H9 (cell line): ENCODE measurements around the gene FAM193B. TPM values are rescaled to one million over a fixed set of nuclear protein-coding genes. Genes with fewer than 3 reads are reported as not detected.

Experiments used
- DNase-seq: peaks from one replicate; pipeline ENCODE4 v3.0.0-alpha.2; 2017
- H2AFZ ChIP-seq: one replicate; pipeline ENCODE4 v1.6.1; 2013; ENCODE audit warnings: mild to moderate bottlenecking, low read length, control low read depth, moderate library complexity
- H2AK5ac ChIP-seq: 2 replicates; pipeline ENCODE4 v1.6.1; 2013; ENCODE audit warnings: low read length, control low read depth, mixed read lengths; ENCODE audit not compliant: insufficient read length
- H2BK120ac ChIP-seq: one replicate; pipeline ENCODE4 v1.6.1; 2013; ENCODE audit warnings: low read depth, mild to moderate bottlenecking, low read length, control low read depth, inconsistent platforms; ENCODE audit not compliant: poor library complexity, severe bottlenecking
- H2BK12ac ChIP-seq: 2 replicates; pipeline ENCODE4 v1.6.1; 2013; ENCODE audit warnings: low read length, control low read depth, mixed read lengths, low read depth; ENCODE audit not compliant: insufficient read length
- H2BK15ac ChIP-seq: 2 replicates; pipeline ENCODE4 v1.6.1; 2013; ENCODE audit warnings: low read depth, low read length, control low read depth
- H2BK20ac ChIP-seq: one replicate; pipeline ENCODE4 v1.6.1; 2013; ENCODE audit warnings: low read depth, mild to moderate bottlenecking, low read length, control low read depth, inconsistent platforms; ENCODE audit not compliant: poor library complexity, severe bottlenecking
- H2BK5ac ChIP-seq: 2 replicates; pipeline ENCODE4 v1.6.1; 2013; ENCODE audit warnings: low read length, control low read depth, mixed read lengths; ENCODE audit not compliant: insufficient read length
- H3K14ac ChIP-seq: 2 replicates; pipeline ENCODE4 v1.6.1; 2013; ENCODE audit warnings: low read length, control low read depth; ENCODE audit not compliant: insufficient read depth
- H3K18ac ChIP-seq: 2 replicates; pipeline ENCODE4 v1.6.1; 2013; ENCODE audit warnings: low read depth, mild to moderate bottlenecking, mixed read lengths, low read length, control low read depth; ENCODE audit not compliant: insufficient read length
- H3K23ac ChIP-seq: 2 replicates; pipeline ENCODE4 v1.6.1; 2013; ENCODE audit warnings: low read length, control low read depth, mixed read lengths, low read depth; ENCODE audit not compliant: insufficient read length
- H3K23me2 ChIP-seq: 2 replicates; pipeline ENCODE4 v1.6.1; 2013; ENCODE audit warnings: low read depth, mild to moderate bottlenecking, mixed read lengths, low read length, control low read depth; ENCODE audit not compliant: insufficient read length, poor library complexity, severe bottlenecking
- H3K27ac ChIP-seq: 2 replicates; pipeline ENCODE4 v1.5.1; 2013; ENCODE audit warnings: low read length, control low read depth, mixed read lengths, low read depth; ENCODE audit not compliant: insufficient read length
- H3K27me3 ChIP-seq: 2 replicates; pipeline ENCODE4 v1.6.1; 2013; ENCODE audit warnings: low read length, control low read depth, inconsistent platforms; ENCODE audit not compliant: insufficient read depth
- H3K4ac ChIP-seq: 2 replicates; pipeline ENCODE4 v1.6.1; 2013; ENCODE audit warnings: low read depth, mild to moderate bottlenecking, control low read depth, inconsistent platforms, low read length, moderate library complexity
- H3K4me1 ChIP-seq: 2 replicates; pipeline ENCODE4 v1.6.1; 2013; ENCODE audit warnings: low read length, control low read depth, inconsistent platforms; ENCODE audit not compliant: insufficient read depth
- H3K4me2 ChIP-seq: 2 replicates; pipeline ENCODE4 v1.6.1; 2013; ENCODE audit warnings: low read length, control low read depth, mixed read lengths; ENCODE audit not compliant: insufficient read length, insufficient read depth
- H3K56ac ChIP-seq: 2 replicates; pipeline ENCODE4 v1.6.1; 2013; ENCODE audit warnings: low read depth, mild to moderate bottlenecking, mixed read lengths, low read length, control low read depth; ENCODE audit not compliant: insufficient read length
- H3K79me1 ChIP-seq: 2 replicates; pipeline ENCODE4 v1.6.1; 2013; ENCODE audit warnings: low read depth, mild to moderate bottlenecking, moderate library complexity, low read length, control low read depth, inconsistent platforms; ENCODE audit not compliant: insufficient read depth, poor library complexity, severe bottlenecking
- H3K79me2 ChIP-seq: 2 replicates; pipeline ENCODE4 v1.6.1; 2013; ENCODE audit warnings: low read length, control low read depth, inconsistent platforms; ENCODE audit not compliant: insufficient read depth
- H3K9ac ChIP-seq: 2 replicates; pipeline ENCODE4 v1.6.1; 2013; ENCODE audit warnings: low read length, control low read depth, mixed read lengths; ENCODE audit not compliant: insufficient read length; ENCODE audit errors: extremely low read depth
- H3K9me3 ChIP-seq: one replicate; pipeline ENCODE4 v1.6.1; 2013; ENCODE audit warnings: low read depth, low read length, inconsistent platforms; ENCODE audit not compliant: control insufficient read depth
- H3T11ph ChIP-seq: one replicate; pipeline ENCODE4 v1.6.1; 2013; ENCODE audit warnings: mild to moderate bottlenecking, low read length, control low read depth, inconsistent platforms
- H4K20me1 ChIP-seq: one replicate; pipeline ENCODE4 v1.6.1; 2013; ENCODE audit not compliant: control insufficient read depth, insufficient read length, insufficient read depth
- H4K5ac ChIP-seq: 2 replicates; pipeline ENCODE4 v1.6.1; 2013; ENCODE audit warnings: low read depth, mild to moderate bottlenecking, mixed read lengths, low read length, control low read depth; ENCODE audit not compliant: insufficient read length
- H4K8ac ChIP-seq: replicated peaks from 2 replicates; pipeline ENCODE4 v1.6.1; 2013; ENCODE audit warnings: low read length, control low read depth, mixed read lengths, low read depth; ENCODE audit not compliant: insufficient read length
- H4K91ac ChIP-seq: 2 replicates; pipeline ENCODE4 v1.6.1; 2013; ENCODE audit warnings: low read depth, mild to moderate bottlenecking, moderate library complexity, mixed read lengths, low read length, control low read depth; ENCODE audit not compliant: insufficient read length
- H3K27ac Mint-ChIP-seq, 3 experiments: 2 replicates in 2 of 3; 3 replicates in 1 of 3; pipeline ENCODE4 v1.8.0; 2020 to 2021; ENCODE audit warnings: mixed read lengths in 3 of 3, mild to moderate bottlenecking in 1 of 3, moderate library complexity in 1 of 3
- H3K27me3 Mint-ChIP-seq: 2 replicates; pipeline ENCODE4 v1.8.0; 2021; ENCODE audit warnings: low read depth, mild to moderate bottlenecking, moderate library complexity, mixed read lengths
- H3K36me3 Mint-ChIP-seq, 3 experiments: 2 replicates in 2 of 3; 3 replicates in 1 of 3; pipeline ENCODE4 v1.8.0; 2020 to 2021; ENCODE audit warnings: low read depth in 3 of 3, mixed read lengths in 3 of 3; ENCODE audit not compliant: insufficient read depth in 1 of 3
- H3K4me1 Mint-ChIP-seq, 2 experiments: 2 replicates each; pipeline ENCODE4 v1.8.0; 2020; ENCODE audit warnings: mixed read lengths in 2 of 2
- H3K4me3 Mint-ChIP-seq, 2 experiments: 2 replicates in 1 of 2; 3 replicates in 1 of 2; pipeline ENCODE4 v1.8.0; 2020 to 2021; ENCODE audit warnings: mild to moderate bottlenecking in 2 of 2, mixed read lengths in 2 of 2, moderate library complexity in 1 of 2
- H3K9me3 Mint-ChIP-seq, 2 experiments: 2 replicates in 1 of 2; 3 replicates in 1 of 2; pipeline ENCODE4 v1.8.0; 2020; ENCODE audit warnings: mild to moderate bottlenecking in 2 of 2, mixed read lengths in 2 of 2, moderate library complexity in 1 of 2
- WGBS: extraction: QIAGEN DNeasy Blood & Tissue Kit; methylation state at CpG from one replicate; pipeline ENCODE4 v1.1.7; 2013; ENCODE audit warnings: missing lambda C conversion rate, low lambda C conversion rate, mixed read lengths; ENCODE audit not compliant: insufficient read length; ENCODE audit errors: extremely low coverage; 5-methylcytosine and 5-hydroxymethylcytosine counted together
- total RNA-seq: library from RNA; stranded (reverse); gene quantifications from 2 replicates; pipeline ENCODE4 v1.2.1, GENCODE V29; 2021
- TF ChIP-seq, protein P1 (sequence below): fragments of 200-600 bp; sonication (generic); conservative IDR thresholded peaks from 3 replicates; pipeline ENCODE4 v1.8.0; 2021; ENCODE audit warnings: antibody characterized with exemption, mild to moderate bottlenecking

The FAM193B gene
- total RNA-seq, 1 experiment from 2014 or later: 71.5 TPM

DNA sequence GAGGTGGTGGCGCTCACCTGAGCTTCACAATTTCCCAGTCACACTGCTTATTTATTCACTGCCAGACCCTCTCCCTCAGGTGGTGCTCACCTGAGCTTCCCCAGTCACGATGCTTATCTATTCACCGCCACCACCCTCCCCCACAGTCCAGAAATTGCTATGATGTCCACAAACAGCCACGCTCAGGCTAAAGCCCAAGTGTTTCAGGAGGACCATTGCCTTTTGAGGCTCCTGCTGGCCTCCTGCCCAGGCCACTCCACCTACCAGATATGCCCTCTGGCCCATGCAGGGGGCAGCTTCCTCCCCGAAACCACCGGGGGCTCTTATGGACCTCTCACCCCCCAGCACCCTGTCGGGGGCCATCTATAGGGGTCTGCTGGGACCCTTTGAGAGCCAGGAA, 61.5 kb downstream of the FAM193B start:
- no peak overlapping the region for H3K18ac ChIP-seq
- no peak for DNase-seq

More for the DNA sequence above, 61.5 kb downstream of the FAM193B start:
- no peak overlapping the region for H2BK20ac ChIP-seq
- peaks cover 5% of the 10 kb centered on the region; the same call in 1 of the 2 replicates for H3K4me1 ChIP-seq
- no peak overlapping the region for H3K56ac ChIP-seq
- Mint-ChIP-seq H3K36me3 (peaks cover 33 to 57% (median 53%) of the 10 kb centered on the region in 3 experiments), H3K27me3 (peaks cover 2% of the 10 kb centered on the region; the same call in 1 of the 2 replicates), H3K27ac (peak overlapping the region; percentile 52 to 93 (median 75)), H3K4me1 (peaks cover 22 to 44% of the 10 kb centered on the region in 2 experiments), H3K4me3 (no peak overlapping the region), H3K9me3 (no peaks in the 10 kb centered on the region; a peak in 1 of 5 replicates)
- H4K8ac ChIP-seq: no peak overlapping the region
- no peak overlapping the region for H2BK15ac ChIP-seq
- H2AFZ ChIP-seq: no peak overlapping the region
- no peak overlapping the region for H2BK120ac ChIP-seq
- no peaks in the 10 kb centered on the region for H3K79me1 ChIP-seq
- H3K9me3 ChIP-seq: no peaks in the 10 kb centered on the region
- H3K27me3 ChIP-seq: no peaks in the 10 kb centered on the region
- H4K5ac ChIP-seq: no peak overlapping the region
- no peaks in the 10 kb centered on the region for H3K79me2 ChIP-seq
- no peak overlapping the region for H3K14ac ChIP-seq
- H3K4ac ChIP-seq: no peak overlapping the region
- H2BK5ac ChIP-seq: no peak overlapping the region
- H3T11ph ChIP-seq: no peak overlapping the region
- H3K23ac ChIP-seq: no peak overlapping the region
- H3K4me2 ChIP-seq: no peak overlapping the region
- TF ChIP-seq, protein P1, sequence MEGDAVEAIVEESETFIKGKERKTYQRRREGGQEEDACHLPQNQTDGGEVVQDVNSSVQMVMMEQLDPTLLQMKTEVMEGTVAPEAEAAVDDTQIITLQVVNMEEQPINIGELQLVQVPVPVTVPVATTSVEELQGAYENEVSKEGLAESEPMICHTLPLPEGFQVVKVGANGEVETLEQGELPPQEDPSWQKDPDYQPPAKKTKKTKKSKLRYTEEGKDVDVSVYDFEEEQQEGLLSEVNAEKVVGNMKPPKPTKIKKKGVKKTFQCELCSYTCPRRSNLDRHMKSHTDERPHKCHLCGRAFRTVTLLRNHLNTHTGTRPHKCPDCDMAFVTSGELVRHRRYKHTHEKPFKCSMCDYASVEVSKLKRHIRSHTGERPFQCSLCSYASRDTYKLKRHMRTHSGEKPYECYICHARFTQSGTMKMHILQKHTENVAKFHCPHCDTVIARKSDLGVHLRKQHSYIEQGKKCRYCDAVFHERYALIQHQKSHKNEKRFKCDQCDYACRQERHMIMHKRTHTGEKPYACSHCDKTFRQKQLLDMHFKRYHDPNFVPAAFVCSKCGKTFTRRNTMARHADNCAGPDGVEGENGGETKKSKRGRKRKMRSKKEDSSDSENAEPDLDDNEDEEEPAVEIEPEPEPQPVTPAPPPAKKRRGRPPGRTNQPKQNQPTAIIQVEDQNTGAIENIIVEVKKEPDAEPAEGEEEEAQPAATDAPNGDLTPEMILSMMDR: no peak
- no peak overlapping the region for H3K9ac ChIP-seq
- no CpG with 5 or more reads among the region's 7 CpGs for WGBS
- no peaks in the 10 kb centered on the region for H4K20me1 ChIP-seq
- H3K23me2 ChIP-seq: peaks cover 4% of the 10 kb centered on the region
- no peak overlapping the region for H4K91ac ChIP-seq
- H2AK5ac ChIP-seq: no peak overlapping the region
- H3K27ac ChIP-seq: no peak overlapping the region
- H2BK12ac ChIP-seq: no peak overlapping the region
